ENCODE data around the gene MTMR12.

MTMR12 gene

GRCh38 chr5:32275396-32275741 lies 37.4 kb downstream of the MTMR12 start:
- no peak for DNase-seq (ENCODE audit: low spot score)

- DNase-seq (ENCODE audit: low spot score): no peak
These were observed 38.0 kb downstream of the MTMR12 start for GRCh38 chr5:32274548-32275395.

- DNase-seq (ENCODE audit: low spot score): no peak
These were observed 38.9 kb downstream of the MTMR12 start for GRCh38 chr5:32273821-32274220.

- DNase-seq (ENCODE audit: low spot score): no peak
These were observed 40.0 kb downstream of the MTMR12 start for GRCh38 chr5:32272746-32273145.

GRCh38 chr5:32270946-32271345 lies 41.8 kb downstream of the MTMR12 start:
- no peak for DNase-seq (ENCODE audit: low spot score)

GRCh38 chr5:32270178-32270577 lies 42.6 kb downstream of the MTMR12 start:
- no peak for DNase-seq (ENCODE audit: low spot score)

- no peak for DNase-seq (ENCODE audit: low spot score)
These were observed 46.8 kb downstream of the MTMR12 start for GRCh38 chr5:32265902-32266301.

GRCh38 chr5:32264957-32265572 lies 47.7 kb downstream of the MTMR12 start:
- no peak for DNase-seq (ENCODE audit: low spot score)

- DNase-seq (ENCODE audit: low spot score): no peak
These were observed 49.1 kb downstream of the MTMR12 start for GRCh38 chr5:32263684-32264083.

- no peak for DNase-seq (ENCODE audit: low spot score)
These were observed 51.5 kb downstream of the MTMR12 start for GRCh38 chr5:32261198-32261597.

GRCh38 chr5:32259033-32259432 lies 53.7 kb downstream of the MTMR12 start:
- no peak for DNase-seq (ENCODE audit: low spot score)

- DNase-seq (ENCODE audit: low spot score): no peak
These were observed 54.3 kb downstream of the MTMR12 start for GRCh38 chr5:32258424-32258823.

GRCh38 chr5:32255540-32255900 lies 57.2 kb downstream of the MTMR12 start:
- no peak for DNase-seq (ENCODE audit: low spot score)

- no peak for DNase-seq (ENCODE audit: low spot score)
These were observed 57.7 kb downstream of the MTMR12 start for GRCh38 chr5:32254881-32255539.

- DNase-seq (ENCODE audit: low spot score): no peak
These were observed 60.8 kb downstream of the MTMR12 start for GRCh38 chr5:32251871-32252458.

GRCh38 chr5:32249668-32250067 lies 63.1 kb downstream of the MTMR12 start:
- DNase-seq (ENCODE audit: low spot score): no peak

GRCh38 chr5:32245742-32246141 lies 67.0 kb downstream of the MTMR12 start:
- no peak for DNase-seq (ENCODE audit: low spot score)

GRCh38 chr5:32244017-32244416 lies 68.7 kb downstream of the MTMR12 start:
- no peak for DNase-seq (ENCODE audit: low spot score)

- no peak for DNase-seq (ENCODE audit: low spot score)
These were observed 71.5 kb downstream of the MTMR12 start for GRCh38 chr5:32241034-32241783.

- no peak for DNase-seq (ENCODE audit: low spot score)
These were observed 73.4 kb downstream of the MTMR12 start for GRCh38 chr5:32239385-32239784.

- no peak for DNase-seq (ENCODE audit: low spot score)
These were observed 78.9 kb downstream of the MTMR12 start for GRCh38 chr5:32233696-32234447.

Measured in SK-N-DZ (cell line).